ENCODE data around the gene CADPS. TPM values are rescaled to one million over a fixed set of nuclear protein-coding genes. Genes with fewer than 3 reads are reported as not detected.
A peak's percentile ranks its signal among the peaks of the same experiment; 100 is the strongest.

The CADPS gene
- total and polyA plus RNA-seq, 4 donors = 0.13 to 3.6 (median 0.49) TPM

DNA sequence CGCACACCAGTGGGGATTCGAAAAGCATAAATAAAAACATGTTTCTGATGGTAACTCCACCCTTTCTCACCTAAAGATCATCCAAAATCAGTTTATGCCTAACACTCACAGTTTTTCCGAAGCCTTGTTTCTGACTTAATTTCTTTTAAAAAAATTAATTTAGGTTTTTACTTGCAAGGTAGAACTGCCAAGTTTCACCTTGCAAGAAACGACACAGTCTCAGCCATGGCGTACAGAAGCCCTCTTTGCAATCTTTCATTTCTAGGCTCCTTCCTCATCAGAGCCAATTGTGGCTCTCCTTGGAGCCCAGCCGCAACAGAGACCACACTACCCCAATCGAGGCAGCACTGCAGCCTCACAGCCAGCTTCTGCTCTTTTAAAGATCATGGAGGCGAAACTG, 470.9 kb downstream of the CADPS start:
- ATAC-seq (ENCODE audit: insufficient read depth, low FRiP score) = no peak
- Histone ChIP-seq H3K4me3 (no peak overlapping the region), H3K9me3 (ENCODE audit: control insufficient read depth in 4 of 4, insufficient read depth in 3 of 4, low read length in 3 of 4) (no peaks in the 10 kb centered on the region), H3K4me1 (ENCODE audit: control insufficient read depth in 5 of 5, insufficient read depth in 5 of 5, low read length in 5 of 5) (no peaks in the 10 kb centered on the region), H3K9ac (ENCODE audit: insufficient read depth in 1 of 2, low read length in 2 of 2) (no peak overlapping the region), H3K27ac (ENCODE audit: low read depth in 1 of 2, low read length in 1 of 2) (no peak overlapping the region), H3K36me3 (ENCODE audit: control insufficient read depth in 4 of 4, insufficient read depth in 4 of 4, low read length in 4 of 4) (no peaks in the 10 kb centered on the region), H3K27me3 (ENCODE audit: control insufficient read depth in 3 of 3, insufficient read depth in 3 of 3, low read length in 2 of 3) (peaks cover 0 to 14% (median 4%) of the 10 kb centered on the region in 3 donors)
- 84 to 90% methylated on average over 8 of the region's 8 CpGs for WGBS, 2 donors
- no peak for TF ChIP-seq CTCF (IDR thresholded peaks at IDR 0.05; ENCODE audit: control extremely low read depth, extremely low read depth)
- no peak for DNase-seq

DNA sequence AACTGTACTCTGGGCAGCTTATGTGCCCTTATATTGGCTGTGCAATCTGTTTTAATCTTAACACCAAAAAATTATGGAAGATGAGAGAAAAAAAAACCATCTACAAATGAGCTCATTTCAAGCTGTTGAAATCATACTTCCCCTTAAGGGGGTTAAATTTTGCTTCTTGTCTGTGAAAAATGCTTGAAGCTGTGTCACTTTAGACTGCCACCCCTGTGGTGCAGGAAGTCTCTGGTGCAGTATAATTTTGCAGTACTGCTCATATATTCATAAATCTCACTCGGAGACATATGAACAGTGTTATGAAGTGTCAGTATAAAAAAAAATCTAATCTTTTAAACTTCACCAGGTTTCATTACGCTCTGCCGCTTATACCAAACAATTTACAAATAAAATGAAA, 471.5 kb downstream of the CADPS start:
- Histone ChIP-seq H3K27me3 (ENCODE audit: control insufficient read depth in 3 of 3, insufficient read depth in 3 of 3, low read length in 2 of 3) (peaks cover 0 to 19% (median 4%) of the 10 kb centered on the region in 3 donors), H3K36me3 (ENCODE audit: control insufficient read depth in 4 of 4, insufficient read depth in 4 of 4, low read length in 4 of 4) (no peaks in the 10 kb centered on the region), H3K9ac (ENCODE audit: insufficient read depth in 1 of 2, low read length in 2 of 2) (no peak overlapping the region), H3K4me1 (ENCODE audit: control insufficient read depth in 5 of 5, insufficient read depth in 5 of 5, low read length in 5 of 5) (no peaks in the 10 kb centered on the region), H3K4me3 (no peak overlapping the region), H3K9me3 (ENCODE audit: control insufficient read depth in 4 of 4, insufficient read depth in 3 of 4, low read length in 3 of 4) (no peaks in the 10 kb centered on the region), H3K27ac (ENCODE audit: low read depth in 1 of 2, low read length in 1 of 2) (no peak overlapping the region)
- no peak for DNase-seq
- TF ChIP-seq CTCF (IDR thresholded peaks at IDR 0.05; ENCODE audit: control extremely low read depth, extremely low read depth) = no peak
- 81 to 87% methylated on average over 3 of the region's 3 CpGs for WGBS, 2 donors
- ATAC-seq (ENCODE audit: insufficient read depth, low FRiP score) = no peak

GRCh38 chr3:62392626-62393292, 482.5 kb downstream of the CADPS start:
- DNase-seq (peak; percentile 26 to 85 (median 80)), ATAC-seq (ENCODE audit: insufficient read depth, low FRiP score) (no peak)
- Histone ChIP-seq H3K36me3 (ENCODE audit: control insufficient read depth in 4 of 4, insufficient read depth in 4 of 4, low read length in 4 of 4) (no peaks in the 10 kb centered on the region), H3K9ac (ENCODE audit: insufficient read depth in 1 of 2, low read length in 2 of 2) (no peak overlapping the region), H3K9me3 (ENCODE audit: control insufficient read depth in 4 of 4, insufficient read depth in 3 of 4, low read length in 3 of 4) (peaks cover 0 to 3% (median 0%) of the 10 kb centered on the region in 4 donors), H3K4me3 (no peak overlapping the region), H3K27me3 (ENCODE audit: control insufficient read depth in 3 of 3, insufficient read depth in 3 of 3, low read length in 2 of 3) (peaks cover 0 to 17% (median 3%) of the 10 kb centered on the region in 3 donors), H3K4me1 (ENCODE audit: control insufficient read depth in 5 of 5, insufficient read depth in 5 of 5, low read length in 5 of 5) (peaks cover 0 to 13% (median 0%) of the 10 kb centered on the region in 5 donors), H3K27ac (ENCODE audit: low read depth in 1 of 2, low read length in 1 of 2) (no peak overlapping the region)
- TF ChIP-seq CTCF (IDR thresholded peaks at IDR 0.05; ENCODE audit: control extremely low read depth, extremely low read depth) = no peak
- WGBS, 2 donors = 29 to 36% methylated on average over 5 of the region's 5 CpGs

All from lung (tissue), 12 donors.